CD4-positive, alpha-beta T cell (primary cell): ENCODE data around the gene CHD9NB. TPM values are rescaled to one million over a fixed set of nuclear protein-coding genes. Genes with fewer than 3 reads are reported as not detected.

Experiments used
- ATAC-seq: fragments of 200-7000 bp; cut with Tn5 transposase; one replicate; pipeline ENCODE4 v1.10.0; 2022; ENCODE audit warnings: mild to moderate bottlenecking; ENCODE audit not compliant: poor library complexity
- CTCF ChIA-PET: fragments of 350-600 bp; sonication (Branson Sonifier 250); formaldehyde crosslinking; loops from one replicate; lab custom pipeline; 2021; ENCODE audit warnings: antibody characterized with exemption, inconsistent platforms; lab: Charles Lee
- POLR2A ChIA-PET: fragments of 350-600 bp; sonication (Branson Sonifier 250); formaldehyde crosslinking; loops from one replicate; lab custom pipeline; 2021; ENCODE audit warnings: antibody characterized with exemption, inconsistent platforms; lab: Charles Lee
- DNase-seq, 14 experiments: peaks; one replicate each; pipeline ENCODE4 v3.0.0-alpha.2; 2013 to 2020; ENCODE audit warnings: mixed read lengths in 2 of 14
- H3K27ac ChIP-seq, 2 donors: one replicate each; pipeline versions ENCODE4 v1.5.1 to v1.7.0; 2013; ENCODE audit warnings: low read length in 2 of 2, low read depth in 1 of 2, mild to moderate bottlenecking in 1 of 2
- H3K27me3 ChIP-seq, 2 experiments: 1 replicate in 1 of 2; 2 replicates in 1 of 2; pipeline versions ENCODE4 v1.6.1 to v1.7.0; 2013; ENCODE audit warnings: low read length in 2 of 2, control low read depth in 1 of 2, mild to moderate bottlenecking in 1 of 2, moderate library complexity in 1 of 2; ENCODE audit not compliant: insufficient read depth in 2 of 2, control insufficient read depth in 1 of 2
- H3K36me3 ChIP-seq: one replicate; pipeline ENCODE4 v1.6.1; 2013; ENCODE audit warnings: low read length, control low read depth; ENCODE audit not compliant: insufficient read depth
- H3K4me1 ChIP-seq: one replicate; pipeline ENCODE4 v1.6.1; 2013; ENCODE audit warnings: low read length, control low read depth; ENCODE audit not compliant: insufficient read depth
- H3K4me3 ChIP-seq: one replicate; pipeline ENCODE4 v1.5.1; 2013; ENCODE audit warnings: mild to moderate bottlenecking, low read length, moderate library complexity
- H3K9me3 ChIP-seq, 2 experiments: 1 replicate in 1 of 2; 2 replicates in 1 of 2; pipeline versions ENCODE4 v1.6.1 to v1.7.0; 2013; ENCODE audit warnings: low read length in 2 of 2, mild to moderate bottlenecking in 2 of 2, control low read depth in 1 of 2, moderate library complexity in 1 of 2; ENCODE audit not compliant: control insufficient read depth in 1 of 2, insufficient read depth in 1 of 2
- H3K27ac Mint-ChIP-seq: one replicate; pipeline ENCODE4 v1.8.0; 2020; ENCODE audit warnings: mixed read lengths
- H3K27me3 Mint-ChIP-seq: one replicate; pipeline ENCODE4 v1.8.0; 2021; ENCODE audit warnings: mixed read lengths
- H3K36me3 Mint-ChIP-seq: one replicate; pipeline ENCODE4 v1.8.0; 2021; ENCODE audit warnings: low read depth, mixed read lengths
- H3K4me1 Mint-ChIP-seq: one replicate; pipeline ENCODE4 v1.8.0; 2021; ENCODE audit warnings: low read depth, mixed read lengths
- H3K4me3 Mint-ChIP-seq: one replicate; pipeline ENCODE4 v1.8.0; 2020; ENCODE audit warnings: mild to moderate bottlenecking, mixed read lengths
- H3K9me3 Mint-ChIP-seq: one replicate; pipeline ENCODE4 v1.8.0; 2020; ENCODE audit warnings: mixed read lengths
- intact Hi-C, 2 experiments: fragments of 100-400 bp; cut with DNase I in 1 of 2; cut with micrococcal nuclease in 1 of 2; formaldehyde crosslinking; loops; one replicate each; pipeline versions ENCODE4 v1.15.1 to v1.9.0; 2023 to 2025; cut with DNase I, micrococcal nuclease
- total RNA-seq, 174 experiments: library from RNA in 2 of 174; stranded (reverse) in 2 of 174; gene quantifications; one replicate each; pipeline ENCODE4 v1.2.3 and lab custom pipeline; 2021 to 2026
- TF ChIP-seq, protein P1 (sequence below): fragments of 200-600 bp; IDR thresholded peaks from one replicate; pipeline ENCODE4 v1.8.0; 2022; ENCODE audit warnings: antibody characterized with exemption, mild to moderate bottlenecking

Gene CHD9NB
- total RNA-seq, 2 experiments from 2014 or later = not detected

DNA sequence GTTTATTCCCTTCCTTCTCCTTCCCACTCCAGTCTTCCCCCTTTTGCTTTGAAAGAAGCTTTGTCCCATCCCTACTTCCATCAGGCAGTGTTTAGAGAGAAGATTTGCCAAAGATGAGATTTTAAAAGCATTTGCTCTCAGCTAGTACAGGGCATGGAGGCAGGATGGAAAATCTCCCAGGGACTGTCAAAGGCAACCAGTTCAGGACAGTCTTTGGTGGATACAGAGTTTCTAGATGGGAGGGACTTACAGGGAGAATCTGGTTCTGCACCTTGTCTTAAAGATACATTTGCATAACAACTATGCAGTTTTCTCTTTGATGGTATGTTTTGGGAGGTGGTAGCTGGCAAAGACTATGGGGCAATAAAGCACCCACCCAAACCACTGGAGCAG is 28.3 kb upstream of the CHD9NB start:
- no peak for DNase-seq
- intact Hi-C loops = no loop called here
- Histone ChIP-seq H3K9me3 (no peaks in the 10 kb centered on the region), H3K27me3 (no peaks in the 10 kb centered on the region), H3K4me3 (no peak overlapping the region), H3K4me1 (no peaks in the 10 kb centered on the region), H3K27ac (no peak overlapping the region), H3K36me3 (no peaks in the 10 kb centered on the region)
- H3K36me3 Mint-ChIP-seq = no peaks in the 10 kb centered on the region
- no peak overlapping the region for H3K4me3 Mint-ChIP-seq
- H3K9me3 Mint-ChIP-seq = no peaks in the 10 kb centered on the region
- no peak for ATAC-seq
- no peaks in the 10 kb centered on the region for H3K4me1 Mint-ChIP-seq
- TF ChIP-seq, protein P1, sequence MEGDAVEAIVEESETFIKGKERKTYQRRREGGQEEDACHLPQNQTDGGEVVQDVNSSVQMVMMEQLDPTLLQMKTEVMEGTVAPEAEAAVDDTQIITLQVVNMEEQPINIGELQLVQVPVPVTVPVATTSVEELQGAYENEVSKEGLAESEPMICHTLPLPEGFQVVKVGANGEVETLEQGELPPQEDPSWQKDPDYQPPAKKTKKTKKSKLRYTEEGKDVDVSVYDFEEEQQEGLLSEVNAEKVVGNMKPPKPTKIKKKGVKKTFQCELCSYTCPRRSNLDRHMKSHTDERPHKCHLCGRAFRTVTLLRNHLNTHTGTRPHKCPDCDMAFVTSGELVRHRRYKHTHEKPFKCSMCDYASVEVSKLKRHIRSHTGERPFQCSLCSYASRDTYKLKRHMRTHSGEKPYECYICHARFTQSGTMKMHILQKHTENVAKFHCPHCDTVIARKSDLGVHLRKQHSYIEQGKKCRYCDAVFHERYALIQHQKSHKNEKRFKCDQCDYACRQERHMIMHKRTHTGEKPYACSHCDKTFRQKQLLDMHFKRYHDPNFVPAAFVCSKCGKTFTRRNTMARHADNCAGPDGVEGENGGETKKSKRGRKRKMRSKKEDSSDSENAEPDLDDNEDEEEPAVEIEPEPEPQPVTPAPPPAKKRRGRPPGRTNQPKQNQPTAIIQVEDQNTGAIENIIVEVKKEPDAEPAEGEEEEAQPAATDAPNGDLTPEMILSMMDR = no peak
- no peaks in the 10 kb centered on the region for H3K27me3 Mint-ChIP-seq
- H3K27ac Mint-ChIP-seq = no peak overlapping the region
- POLR2A ChIA-PET = no interaction called here
- CTCF ChIA-PET = no interaction called here

DNA sequence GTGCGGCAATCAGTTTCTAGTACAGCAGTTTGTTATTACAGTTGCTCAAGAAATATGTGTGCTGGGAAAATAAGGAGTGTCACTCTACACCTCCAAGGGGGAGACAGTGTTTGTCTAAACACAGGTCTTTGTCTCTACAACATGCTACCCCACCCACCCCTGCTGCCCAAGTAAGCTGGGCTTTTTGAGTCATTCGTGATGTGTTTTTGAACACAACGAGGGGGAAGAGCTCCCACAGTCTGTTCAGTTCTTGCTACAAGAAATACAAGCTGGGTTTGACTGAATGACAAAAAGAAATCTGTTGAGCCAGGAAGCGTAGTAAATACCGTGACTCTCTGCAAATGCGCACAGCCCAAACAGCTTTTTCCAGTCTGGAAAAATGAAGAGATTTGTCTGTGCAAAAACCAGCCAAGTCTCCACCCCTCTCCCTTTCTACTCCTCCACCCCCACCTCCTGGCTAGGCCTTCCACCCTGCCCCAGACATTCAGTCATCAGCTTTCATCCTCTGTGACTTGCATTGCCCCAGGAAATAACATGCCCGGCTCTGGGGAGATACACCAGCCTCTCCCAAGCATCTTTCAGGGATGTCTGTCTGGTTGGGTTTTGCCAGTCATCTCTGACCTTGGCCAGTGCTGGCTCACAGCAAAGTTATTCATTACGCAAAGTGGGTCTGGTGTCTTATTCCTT is 27.8 kb upstream of the CHD9NB start:
- Histone ChIP-seq H3K4me1 (no peaks in the 10 kb centered on the region), H3K4me3 (no peak overlapping the region), H3K9me3 (no peaks in the 10 kb centered on the region), H3K27ac (no peak overlapping the region), H3K27me3 (no peaks in the 10 kb centered on the region), H3K36me3 (no peaks in the 10 kb centered on the region)
- DNase-seq (no peak), ATAC-seq (no peak)
- intact Hi-C loops = no loop called here
- POLR2A ChIA-PET = no interaction called here
- Mint-ChIP-seq H3K36me3 (peaks cover 3% of the 10 kb centered on the region), H3K4me3 (no peak overlapping the region), H3K27me3 (no peaks in the 10 kb centered on the region), H3K4me1 (no peaks in the 10 kb centered on the region), H3K27ac (no peak overlapping the region), H3K9me3 (no peaks in the 10 kb centered on the region)
- CTCF ChIA-PET = no interaction called here
- TF ChIP-seq, protein P1 = no peak

DNA sequence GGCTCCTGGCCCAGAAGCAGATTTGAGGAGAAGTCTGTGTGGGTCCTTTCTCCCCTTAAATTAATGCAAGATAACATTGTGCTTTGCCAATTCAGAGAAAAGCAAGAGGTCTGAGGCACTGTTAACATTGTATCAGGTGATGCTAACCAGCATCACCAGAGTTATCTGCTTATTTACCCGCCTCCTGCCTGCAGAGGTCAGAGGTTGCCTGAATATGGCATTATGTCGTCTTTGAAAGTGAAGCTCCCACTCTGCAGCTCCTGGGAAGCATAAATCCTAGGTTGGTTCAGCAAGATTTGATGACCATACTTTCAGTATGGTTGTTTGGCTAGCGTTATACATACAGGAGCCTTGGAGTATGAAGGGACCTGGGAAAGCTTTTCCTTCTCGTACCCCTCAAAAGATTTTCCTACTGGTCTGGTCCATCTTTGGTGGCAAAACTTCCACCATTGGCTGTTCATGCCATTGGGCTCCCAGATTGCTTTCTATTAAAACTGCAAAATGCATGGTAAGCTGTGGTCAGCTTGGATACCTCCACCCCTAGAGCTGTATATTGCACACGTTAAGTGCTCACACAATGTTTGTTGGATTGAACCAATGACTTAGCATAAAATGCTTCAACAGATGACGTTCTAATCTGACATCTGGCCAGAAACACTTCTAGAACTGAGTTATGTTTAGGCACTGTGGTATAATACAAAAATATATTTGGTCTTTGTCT is 26.2 kb upstream of the CHD9NB start:
- Histone ChIP-seq H3K4me1 (no peaks in the 10 kb centered on the region), H3K9me3 (peaks cover 0 to 6% of the 10 kb centered on the region in 2 experiments), H3K4me3 (no peak overlapping the region), H3K27me3 (no peaks in the 10 kb centered on the region), H3K27ac (no peak overlapping the region), H3K36me3 (no peaks in the 10 kb centered on the region)
- H3K4me1 Mint-ChIP-seq = no peaks in the 10 kb centered on the region
- POLR2A ChIA-PET = interaction anchor here (1.0 kb wide), 1 partner anchor 20 kb away, joined by 4 read pairs; no protein-coding TSS in a partner anchor
- no peaks in the 10 kb centered on the region for H3K9me3 Mint-ChIP-seq
- no peak for DNase-seq
- H3K27ac Mint-ChIP-seq = no peak overlapping the region
- CTCF ChIA-PET = interaction anchor here (1.7 kb wide), 1 partner anchor 24 kb away, joined by 4 read pairs; the partner anchor contains the start of gene CHD9
- no peak for ATAC-seq
- TF ChIP-seq, protein P1 = no peak
- H3K36me3 Mint-ChIP-seq = peaks cover 4% of the 10 kb centered on the region
- intact Hi-C loops = no loop called here
- H3K27me3 Mint-ChIP-seq = no peaks in the 10 kb centered on the region
- H3K4me3 Mint-ChIP-seq = no peak overlapping the region
